Measurements from ENCODE around the gene HTRA2.

- TF ChIP-seq CTCF (IDR thresholded peaks at IDR 0.05) (no peak), POLR2A (IDR thresholded peaks at IDR 0.05) (no peak)
These were observed 7.4 kb downstream of the HTRA2 start for GRCh38 chr2:74537140-74537539.
